Cardiac muscle cell (in vitro differentiated cells and primary cell): ENCODE data around the gene CUX1. TPM values are rescaled to one million over a fixed set of nuclear protein-coding genes. Genes with fewer than 3 reads are reported as not detected.

Experiments used
- DNase-seq, 2 donors: peaks; one replicate each; pipeline versions ENCODE4 v3.0.0 to v3.0.0-alpha.2; 2010 to 2017; ENCODE audit warnings: low read depth in 1 of 2, low spot score in 1 of 2
- H3K27ac ChIP-seq: fragments of 200-600 bp; sonication (generic); 2 replicates; pipeline ENCODE4 v1.5.1; 2016
- H3K27me3 ChIP-seq: fragments of 200-600 bp; sonication (generic); 2 replicates; pipeline ENCODE4 v1.6.0; 2016; ENCODE audit warnings: control low read depth
- H3K36me3 ChIP-seq: fragments of 200-600 bp; sonication (generic); 2 replicates; pipeline ENCODE4 v1.5.1; 2016; ENCODE audit warnings: control low read depth
- H3K4me1 ChIP-seq: fragments of 200-600 bp; sonication (generic); 2 replicates; pipeline ENCODE4 v1.8.1; 2017; ENCODE audit warnings: low read depth, mild to moderate bottlenecking, mixed run types
- H3K4me3 ChIP-seq: fragments of 200-600 bp; sonication (generic); 2 replicates; pipeline ENCODE4 v1.5.1; 2016; ENCODE audit warnings: mild to moderate bottlenecking
- H3K9me3 ChIP-seq: fragments of 200-600 bp; sonication (generic); 2 replicates; pipeline ENCODE4 v1.5.1; 2017; ENCODE audit warnings: low read depth, mild to moderate bottlenecking, control low read depth
- polyA plus RNA-seq: library from polyadenylated mRNA; unstranded; fragments of >200 nt; fragmentation: Nextera tagmentation; extraction: Ambion mirVana; gene quantifications from 2 replicates; pipeline ENCODE4 v1.2.1, GENCODE V29; 2016
- total RNA-seq: library from RNA; depleted of rRNA; stranded (reverse); fragments of >200 nt; gene quantifications from 2 replicates; pipeline ENCODE4 v1.2.3, GENCODE V29; 2016
- TF ChIP-seq, protein P1 (sequence below): IDR thresholded peaks from 2 replicates; pipeline ENCODE4 v1.5.1; 2012; ENCODE audit warnings: low read depth, mild to moderate bottlenecking, low read length

CUX1 gene
- total and polyA plus RNA-seq, 2 experiments from 2014 or later = 67.7 to 85.3 TPM

DNA sequence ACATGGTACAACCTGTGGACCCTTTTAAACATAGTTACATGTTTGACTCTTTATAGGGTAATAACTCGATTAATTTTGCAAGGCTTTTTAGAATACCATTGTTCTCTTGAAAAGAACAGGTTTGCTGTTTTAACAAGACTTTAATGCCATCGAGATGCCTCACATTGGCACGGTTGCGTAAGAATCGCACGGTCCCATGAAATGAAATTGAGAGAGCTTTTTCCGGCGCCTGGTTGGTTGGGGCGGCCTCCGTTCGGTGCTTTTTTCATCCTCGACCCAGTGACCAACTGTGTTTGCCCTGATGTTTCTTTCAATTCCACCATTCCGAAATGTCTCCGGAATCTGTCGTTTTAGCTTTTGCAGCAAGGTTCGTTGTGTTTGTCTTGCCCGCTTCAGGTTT lies 142.4 kb downstream of the CUX1 start:
- Histone ChIP-seq H3K36me3 (no peaks in the 10 kb centered on the region), H3K9me3 (no peaks in the 10 kb centered on the region), H3K4me3 (no peak overlapping the region), H3K4me1 (peaks cover 16% of the 10 kb centered on the region), H3K27ac (no peak overlapping the region), H3K27me3 (no peaks in the 10 kb centered on the region)
- DNase-seq = no peak
- TF ChIP-seq, protein P1, sequence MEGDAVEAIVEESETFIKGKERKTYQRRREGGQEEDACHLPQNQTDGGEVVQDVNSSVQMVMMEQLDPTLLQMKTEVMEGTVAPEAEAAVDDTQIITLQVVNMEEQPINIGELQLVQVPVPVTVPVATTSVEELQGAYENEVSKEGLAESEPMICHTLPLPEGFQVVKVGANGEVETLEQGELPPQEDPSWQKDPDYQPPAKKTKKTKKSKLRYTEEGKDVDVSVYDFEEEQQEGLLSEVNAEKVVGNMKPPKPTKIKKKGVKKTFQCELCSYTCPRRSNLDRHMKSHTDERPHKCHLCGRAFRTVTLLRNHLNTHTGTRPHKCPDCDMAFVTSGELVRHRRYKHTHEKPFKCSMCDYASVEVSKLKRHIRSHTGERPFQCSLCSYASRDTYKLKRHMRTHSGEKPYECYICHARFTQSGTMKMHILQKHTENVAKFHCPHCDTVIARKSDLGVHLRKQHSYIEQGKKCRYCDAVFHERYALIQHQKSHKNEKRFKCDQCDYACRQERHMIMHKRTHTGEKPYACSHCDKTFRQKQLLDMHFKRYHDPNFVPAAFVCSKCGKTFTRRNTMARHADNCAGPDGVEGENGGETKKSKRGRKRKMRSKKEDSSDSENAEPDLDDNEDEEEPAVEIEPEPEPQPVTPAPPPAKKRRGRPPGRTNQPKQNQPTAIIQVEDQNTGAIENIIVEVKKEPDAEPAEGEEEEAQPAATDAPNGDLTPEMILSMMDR = no peak

DNA sequence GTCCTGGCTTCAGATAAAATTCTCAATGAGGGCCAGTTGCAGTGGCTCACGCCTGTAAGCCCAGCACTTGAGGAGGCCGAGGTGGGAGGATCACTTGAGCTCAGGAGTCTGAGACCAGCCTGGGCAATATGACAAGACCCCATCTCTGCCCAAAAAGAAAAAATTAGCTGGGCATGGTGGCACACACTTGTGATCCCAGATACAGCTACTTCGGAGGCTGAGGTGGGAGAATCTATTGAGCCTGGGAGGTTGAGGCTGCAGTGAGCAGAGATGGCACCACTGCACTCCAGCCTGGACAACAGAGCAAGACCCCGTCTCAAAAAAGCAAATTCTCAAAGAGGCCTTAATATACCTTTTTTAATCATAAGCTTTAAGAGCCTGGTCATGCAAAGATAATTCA lies 142.9 kb downstream of the CUX1 start:
- peaks cover 15% of the 10 kb centered on the region for H3K4me1 ChIP-seq

DNA sequence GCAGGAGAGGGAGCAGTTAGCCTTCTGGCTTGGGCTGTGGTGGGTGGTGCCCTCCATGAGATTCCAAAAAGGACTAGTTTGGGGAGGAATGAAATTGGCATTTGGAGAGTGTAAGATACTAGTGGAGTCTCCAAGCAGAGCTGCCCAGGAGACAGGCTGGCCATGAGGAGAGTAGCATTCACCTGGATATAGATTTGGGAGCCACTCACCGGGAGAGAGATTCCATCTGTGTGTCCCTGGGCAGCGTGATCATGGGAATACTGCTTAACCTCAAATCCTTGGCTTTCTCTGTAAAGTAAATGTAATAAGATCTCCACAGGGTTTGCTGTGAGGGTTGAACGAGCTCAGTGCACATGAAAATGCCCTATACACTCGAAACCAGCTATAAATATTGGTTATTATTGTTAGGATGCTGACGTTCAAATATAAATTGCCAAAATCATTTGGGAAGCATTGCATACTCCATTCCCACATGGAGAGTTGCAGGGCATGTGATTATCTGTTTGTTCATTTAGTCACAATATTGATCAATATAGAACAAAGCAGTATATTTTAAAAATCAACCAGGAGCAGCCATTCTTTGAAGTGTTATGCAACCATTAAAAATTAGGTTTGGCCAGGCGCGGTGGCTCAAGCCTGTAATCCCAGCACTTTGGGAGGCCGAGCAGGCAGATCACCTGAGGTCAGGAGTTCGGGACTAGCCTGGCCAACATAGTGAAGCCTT lies 143.7 kb downstream of the CUX1 start:
- no peaks in the 10 kb centered on the region for H3K27me3 ChIP-seq
- H3K36me3 ChIP-seq = no peaks in the 10 kb centered on the region
- DNase-seq = no peak
- H3K4me3 ChIP-seq = no peak overlapping the region
- TF ChIP-seq, protein P1 = no peak
- H3K27ac ChIP-seq = no peak overlapping the region
- no peaks in the 10 kb centered on the region for H3K9me3 ChIP-seq
- peaks cover 10% of the 10 kb centered on the region for H3K4me1 ChIP-seq

More for the DNA sequence above, 142.9 kb downstream of the CUX1 start:
- DNase-seq = no peak
- H3K4me3 ChIP-seq = no peak overlapping the region
- no peaks in the 10 kb centered on the region for H3K36me3 ChIP-seq
- no peak overlapping the region for H3K27ac ChIP-seq
- H3K9me3 ChIP-seq = no peaks in the 10 kb centered on the region
- TF ChIP-seq, protein P1 = no peak
- H3K27me3 ChIP-seq = no peaks in the 10 kb centered on the region

DNA sequence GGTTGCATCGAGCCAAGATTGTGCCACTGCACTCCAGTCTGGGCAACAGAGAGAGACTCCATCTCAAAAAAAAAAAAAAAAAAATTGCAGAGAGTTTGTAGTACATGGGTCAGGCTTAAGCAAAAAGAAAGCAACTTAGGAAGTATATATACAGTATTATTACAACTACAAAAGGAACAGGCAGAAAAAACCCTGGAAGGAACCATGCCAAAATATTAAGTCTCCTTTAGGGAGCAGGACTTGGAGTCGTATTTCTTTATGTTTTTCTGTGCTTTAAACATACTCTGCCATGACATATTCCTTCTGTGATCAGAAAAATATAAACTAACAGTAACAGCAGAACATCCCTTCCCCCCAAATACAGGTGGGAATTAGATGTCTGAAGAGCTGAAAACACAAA lies 144.4 kb downstream of the CUX1 start:
- no peak overlapping the region for H3K27ac ChIP-seq
- no peak overlapping the region for H3K4me3 ChIP-seq
- H3K27me3 ChIP-seq = no peaks in the 10 kb centered on the region
- H3K4me1 ChIP-seq = peaks cover 10% of the 10 kb centered on the region
- H3K36me3 ChIP-seq = no peaks in the 10 kb centered on the region
- H3K9me3 ChIP-seq = no peaks in the 10 kb centered on the region
- no peak for DNase-seq
- TF ChIP-seq, protein P1 = no peak

DNA sequence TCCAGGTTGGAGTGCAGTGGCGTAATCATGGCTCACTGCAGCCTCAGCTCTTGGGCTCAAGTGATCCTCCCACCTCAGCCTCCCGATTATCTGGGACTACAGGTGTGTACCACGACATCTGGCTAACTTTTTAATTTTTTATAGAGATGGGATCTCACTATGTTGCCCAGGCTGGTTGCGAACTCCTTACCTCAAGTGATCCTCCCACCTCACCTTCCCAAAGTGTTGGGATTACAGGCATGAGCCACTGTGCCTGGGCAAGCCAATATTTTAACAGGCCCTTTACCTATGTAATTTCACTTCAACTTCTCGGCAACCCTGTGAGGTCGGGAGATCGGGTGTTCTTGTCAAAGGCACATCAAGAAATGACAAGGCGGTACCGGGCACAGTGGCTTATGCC lies 146.3 kb downstream of the CUX1 start:
- Histone ChIP-seq H3K9me3 (no peaks in the 10 kb centered on the region), H3K4me1 (peaks cover 5% of the 10 kb centered on the region), H3K36me3 (no peaks in the 10 kb centered on the region), H3K27ac (no peak overlapping the region), H3K4me3 (no peak overlapping the region), H3K27me3 (no peaks in the 10 kb centered on the region)
- DNase-seq = no peak
- TF ChIP-seq, protein P1 = no peak
